Measurements from ENCODE around the gene AMBRA1. TPM values are rescaled to one million over a fixed set of nuclear protein-coding genes. Genes with fewer than 3 reads are reported as not detected.

The AMBRA1 gene
- total RNA-seq, 6 donors from 2014 or later: 22.9 to 55.7 (median 33.2) TPM

- TF ChIP-seq CTCF (IDR thresholded peaks at IDR 0.05) (peak; percentile 91 to 95 (median 94)), EP300 (IDR thresholded peaks at IDR 0.05) (no peak)
- Histone ChIP-seq H3K4me1 (peaks cover 19 to 53% (median 34%) of the 10 kb centered on the region in 4 donors), H3K36me3 (peaks cover 0 to 41% (median 39%) of the 10 kb centered on the region in 4 donors), H3K4me3 (no peak overlapping the region), H3K9me3 (no peaks in the 10 kb centered on the region), H3K27me3 (no peaks in the 10 kb centered on the region), H3K27ac (peak overlapping the region in 3 of 4 donors; percentile 1 to 35 (median 5))
- ATAC-seq (ENCODE audit: low FRiP score in 2 of 2) (peak; percentile 44 to 81), DNase-seq (peak; percentile 79 to 94)
- 37 to 76% methylated on average over 12 to 25 of the region's 32 CpGs for WGBS, 2 donors
These were observed 226.4 kb downstream of the AMBRA1 start for GRCh38 chr11:46367244-46367915.

GRCh38 chr11:46366661-46367161 is 227.1 kb downstream of the AMBRA1 start:
- no peak for TF ChIP-seq CTCF (IDR thresholded peaks at IDR 0.05)
- no peak for TF ChIP-seq EP300 (IDR thresholded peaks at IDR 0.05)
- no peak for TF ChIP-seq POLR2A (IDR thresholded peaks at IDR 0.05)
- no peak for TF ChIP-seq POLR2AphosphoS5 (IDR thresholded peaks at IDR 0.05)
- Histone ChIP-seq H3K36me3 (peaks cover 0 to 34% (median 33%) of the 10 kb centered on the region in 4 donors), H3K4me3 (no peak overlapping the region), H3K9me3 (no peaks in the 10 kb centered on the region), H3K4me1 (peaks cover 26 to 60% (median 40%) of the 10 kb centered on the region in 4 donors), H3K27me3 (no peaks in the 10 kb centered on the region), H3K27ac (peak overlapping the region in 2 of 4 donors; percentile 1 to 5)
- WGBS, 2 donors: 94 to 98% methylated on average over 8 to 18 of the region's 31 CpGs
- DNase-seq (peak in 1 of 2 donors; percentile 77), ATAC-seq (ENCODE audit: low FRiP score in 2 of 2) (no peak)

GRCh38 chr11:46366260-46366659 is 227.6 kb downstream of the AMBRA1 start:
- DNase-seq: peak in 1 of 2 donors; percentile 85
- peaks cover 30 to 64% (median 45%) of the 10 kb centered on the region in 4 donors for H3K4me1 ChIP-seq
- peaks cover 0 to 30% (median 29%) of the 10 kb centered on the region in 4 donors for H3K36me3 ChIP-seq
- no peak overlapping the region for H3K4me3 ChIP-seq
- no peak for ATAC-seq (ENCODE audit: low FRiP score in 2 of 2)
- no peaks in the 10 kb centered on the region for H3K27me3 ChIP-seq
- H3K9me3 ChIP-seq: no peaks in the 10 kb centered on the region
- 91 to 95% methylated on average over 18 to 22 of the region's 22 CpGs for WGBS, 2 donors
- H3K27ac ChIP-seq: peak overlapping the region in 1 of 4 donors; percentile 7
- TF ChIP-seq POLR2A (IDR thresholded peaks at IDR 0.05) (no peak), EP300 (IDR thresholded peaks at IDR 0.05) (no peak), POLR2AphosphoS5 (IDR thresholded peaks at IDR 0.05) (no peak), CTCF (IDR thresholded peaks at IDR 0.05) (no peak)

GRCh38 chr11:46364791-46365190 is 229.0 kb downstream of the AMBRA1 start:
- Histone ChIP-seq H3K4me3 (no peak overlapping the region), H3K4me1 (peaks cover 40 to 71% (median 54%) of the 10 kb centered on the region in 4 donors), H3K27me3 (no peaks in the 10 kb centered on the region), H3K36me3 (peaks cover 0 to 15% (median 14%) of the 10 kb centered on the region in 4 donors), H3K9me3 (no peaks in the 10 kb centered on the region), H3K27ac (peak overlapping the region in 1 of 4 donors; percentile 91)
- DNase-seq (peak in 1 of 2 donors; percentile 29), ATAC-seq (ENCODE audit: low FRiP score in 2 of 2) (no peak)
- WGBS, 2 donors: 76% methylated on average over 2 of the region's 3 CpGs; no CpG with 5 or more reads in 1 of the 2 donors
- TF ChIP-seq CTCF (IDR thresholded peaks at IDR 0.05) (no peak), POLR2A (IDR thresholded peaks at IDR 0.05) (no peak), EP300 (IDR thresholded peaks at IDR 0.05) (no peak), POLR2AphosphoS5 (IDR thresholded peaks at IDR 0.05) (no peak)

Measured in upper lobe of left lung (tissue), 6 donors.